H1 (cell line): Measurements from ENCODE around the gene BEST3. TPM values are rescaled to one million over a fixed set of nuclear protein-coding genes. Genes with fewer than 3 reads are reported as not detected.

ENCODE experiments used
- CTCF ChIA-PET: fragments of 300-600 bp; sonication (Branson Sonifier 250); formaldehyde crosslinking; loops from one replicate; lab custom pipeline; 2021; ENCODE audit not compliant: partially characterized antibody; lab: Charles Lee
- POLR2A ChIA-PET: fragments of 300-600 bp; sonication (Branson Sonifier 250); formaldehyde crosslinking; loops from one replicate; lab custom pipeline; 2021; ENCODE audit warnings: inconsistent platforms; ENCODE audit not compliant: partially characterized antibody; lab: Charles Lee
- DNase-seq, 2 experiments: peaks; one replicate each; pipeline versions ENCODE4 v3.0.0 to v3.0.0-alpha.2; 2010 to 2022; ENCODE audit warnings: low spot score in 2 of 2, low read depth in 1 of 2, mixed read lengths in 1 of 2
- FAIRE-seq: peaks from 2 replicates; lab custom pipeline; 2011; peaks lifted over from hg19 to GRCh38; lab: Jason Lieb, UNC
- H2AFZ ChIP-seq: 2 replicates; pipeline ENCODE4 v1.8.1; 2012; ENCODE audit warnings: low read length, inconsistent platforms
- H2AK5ac ChIP-seq: 2 replicates; pipeline ENCODE4 v1.6.1; 2013; ENCODE audit warnings: low read depth, low read length
- H2BK120ac ChIP-seq: replicated peaks from 2 replicates; pipeline ENCODE3; 2013; ENCODE audit warnings: low read depth, low read length, inconsistent platforms
- H2BK12ac ChIP-seq: 2 replicates; pipeline ENCODE4 v1.6.1; 2013; ENCODE audit warnings: low read depth, low read length
- H2BK15ac ChIP-seq: 2 replicates; pipeline ENCODE4 v1.6.1; 2013; ENCODE audit warnings: low read length
- H2BK20ac ChIP-seq: 2 replicates; pipeline ENCODE4 v1.6.1; 2013; ENCODE audit warnings: low read length
- H2BK5ac ChIP-seq: 2 replicates; pipeline ENCODE4 v1.6.1; 2013; ENCODE audit warnings: low read depth, low read length
- H3K14ac ChIP-seq: 2 replicates; pipeline ENCODE4 v1.6.1; 2013; ENCODE audit warnings: inconsistent platforms; ENCODE audit not compliant: insufficient read length
- H3K18ac ChIP-seq: 2 replicates; pipeline ENCODE4 v1.6.1; 2013; ENCODE audit warnings: low read length; ENCODE audit errors: extremely low read depth
- H3K23ac ChIP-seq: 2 replicates; pipeline ENCODE4 v1.6.1; 2013; ENCODE audit warnings: inconsistent platforms; ENCODE audit not compliant: insufficient read length
- H3K23me2 ChIP-seq: 2 replicates; pipeline ENCODE4 v1.6.1; 2013; ENCODE audit warnings: low read depth, low read length
- H3K27ac ChIP-seq: 2 replicates; pipeline ENCODE4 v1.6.1; 2011; ENCODE audit warnings: low read depth, low read length, inconsistent platforms
- H3K27me3 ChIP-seq, 4 experiments: replicated peaks in 1 of 4; 1 replicate in 1 of 4; 2 replicates in 3 of 4; pipeline versions ENCODE4 v1.6.1 to v1.8.1; 2011 to 2013; ENCODE audit warnings: low read length in 3 of 4, mild to moderate bottlenecking in 3 of 4, inconsistent platforms in 2 of 4, mixed read lengths in 2 of 4, moderate library complexity in 1 of 4; ENCODE audit not compliant: control insufficient read depth in 3 of 4, insufficient read depth in 3 of 4; ENCODE audit errors: extremely low read depth in 1 of 4
- H3K36me3 ChIP-seq, 4 experiments: 2 replicates each; pipeline versions ENCODE4 v1.6.1 to v1.8.1; 2011 to 2013; ENCODE audit warnings: mild to moderate bottlenecking in 4 of 4, low read length in 3 of 4, moderate library complexity in 2 of 4, control low read depth in 1 of 4, inconsistent platforms in 1 of 4; ENCODE audit not compliant: insufficient read depth in 4 of 4, control insufficient read depth in 2 of 4
- H3K4ac ChIP-seq: replicated peaks from 2 replicates; pipeline ENCODE3; 2013; ENCODE audit warnings: low read length, low read depth, mixed read lengths, inconsistent platforms; ENCODE audit not compliant: insufficient read length
- H3K4me1 ChIP-seq, 4 experiments: replicated peaks in 1 of 4; 1 replicate in 1 of 4; 2 replicates in 3 of 4; pipeline versions ENCODE4 v1.6.1 to v1.8.1; 2011 to 2013; ENCODE audit warnings: low read length in 3 of 4, inconsistent platforms in 2 of 4, mixed read lengths in 1 of 4; ENCODE audit not compliant: insufficient read depth in 4 of 4, control insufficient read depth in 3 of 4
- H3K4me2 ChIP-seq, 2 experiments: 2 replicates each; pipeline versions ENCODE4 v1.6.1 to v1.8.1; 2011 to 2013; ENCODE audit warnings: low read depth in 2 of 2, low read length in 2 of 2, control low read depth in 1 of 2, inconsistent platforms in 1 of 2, mild to moderate bottlenecking in 1 of 2; ENCODE audit not compliant: insufficient read depth in 1 of 2
- H3K4me3 ChIP-seq, 4 experiments: fragments of 200-600, 300-600 bp in 1 of 4; sonication (generic), shearing (Covaris generic), sonication (Bioruptor Twin) in 1 of 4; 2 replicates each; pipeline versions ENCODE4 v1.5.1 to v1.8.1; 2011 to 2016; ENCODE audit warnings: low read length in 4 of 4, low read depth in 3 of 4, control low read depth in 2 of 4, inconsistent platforms in 2 of 4, mild to moderate bottlenecking in 2 of 4, mixed read lengths in 1 of 4, moderate library complexity in 1 of 4; ENCODE audit not compliant: insufficient read depth in 2 of 4; ENCODE audit errors: extremely low read depth in 1 of 4
- H3K56ac ChIP-seq: replicated peaks from 2 replicates; pipeline ENCODE3; 2013; ENCODE audit warnings: low read depth, mild to moderate bottlenecking, mixed read lengths, low read length, inconsistent platforms; ENCODE audit not compliant: insufficient read length
- H3K79me1 ChIP-seq: 2 replicates; pipeline ENCODE4 v1.6.1; 2013; ENCODE audit warnings: low read depth, low read length, control low read depth
- H3K79me2 ChIP-seq, 2 experiments: 2 replicates each; pipeline versions ENCODE4 v1.6.1 to v1.8.1; 2012 to 2013; ENCODE audit warnings: low read length in 2 of 2, mild to moderate bottlenecking in 2 of 2, inconsistent platforms in 1 of 2; ENCODE audit not compliant: insufficient read depth in 2 of 2, control insufficient read depth in 1 of 2
- H3K9ac ChIP-seq, 4 experiments: replicated peaks in 1 of 4; 1 replicate in 1 of 4; 2 replicates in 3 of 4; pipeline versions ENCODE4 v1.6.1 to v1.8.1; 2011 to 2013; ENCODE audit warnings: low read depth in 3 of 4, low read length in 3 of 4, control low read depth in 2 of 4, mild to moderate bottlenecking in 2 of 4, moderate library complexity in 2 of 4, inconsistent platforms in 1 of 4; ENCODE audit errors: extremely low read depth in 1 of 4
- H3K9me3 ChIP-seq, 2 experiments: 2 replicates each; pipeline versions ENCODE4 v1.6.1 to v1.8.1; 2012 to 2013; ENCODE audit warnings: mild to moderate bottlenecking in 2 of 2, moderate library complexity in 2 of 2, control low read depth in 1 of 2, inconsistent platforms in 1 of 2, low read depth in 1 of 2, low read length in 1 of 2, mixed read lengths in 1 of 2; ENCODE audit not compliant: insufficient read depth in 2 of 2
- H4K20me1 ChIP-seq, 2 experiments: replicated peaks in 1 of 2; 2 replicates each; pipeline versions ENCODE3 to v1.8.1; 2011 to 2013; ENCODE audit warnings: inconsistent platforms in 2 of 2, low read length in 2 of 2, mild to moderate bottlenecking in 1 of 2; ENCODE audit not compliant: insufficient read depth in 2 of 2, control insufficient read depth in 1 of 2
- H4K5ac ChIP-seq: 2 replicates; pipeline ENCODE4 v1.6.1; 2013; ENCODE audit warnings: low read length, low read depth, mixed read lengths, inconsistent platforms; ENCODE audit not compliant: insufficient read length
- H4K8ac ChIP-seq: 2 replicates; pipeline ENCODE4 v1.8.0; 2013; ENCODE audit warnings: mild to moderate bottlenecking, moderate library complexity, low read length, inconsistent platforms; ENCODE audit not compliant: insufficient read depth; ENCODE audit errors: extremely low read depth
- H4K91ac ChIP-seq: replicated peaks from 2 replicates; pipeline ENCODE3; 2013; ENCODE audit warnings: low read length, mixed read lengths, inconsistent platforms; ENCODE audit not compliant: insufficient read length
- BACH1 ChIP-seq: IDR thresholded peaks from 2 replicates; pipeline ENCODE4 v1.6.1; 2012; ENCODE audit warnings: low read length, improper control_type of control experiment
- CBX5 ChIP-seq: fragments of 300-800, 300-1000 bp; sonication (generic); IDR thresholded peaks from 2 replicates; pipeline ENCODE4 v1.7.1; 2016; ENCODE audit warnings: antibody characterized with exemption, low read length, low read depth
- CBX8 ChIP-seq: fragments of 300-800, 300-1000 bp; sonication (generic); IDR thresholded peaks from 2 replicates; pipeline ENCODE4 v1.7.1; 2016; ENCODE audit warnings: low read depth, low read length, borderline replicate concordance
- KDM1A ChIP-seq: fragments of 200-600, 300-600 bp; sonication (generic); IDR thresholded peaks from 2 replicates; pipeline ENCODE4 v1.7.1; 2016; ENCODE audit warnings: mild to moderate bottlenecking, low read length, borderline replicate concordance
- MAX ChIP-seq: IDR thresholded peaks from 2 replicates; pipeline ENCODE4 v1.6.1; 2012; ENCODE audit warnings: inconsistent platforms
- POLR2A ChIP-seq, 2 experiments: IDR thresholded peaks; 1 replicate in 1 of 2; 2 replicates in 1 of 2; pipeline ENCODE4 v1.6.1; 2011; ENCODE audit warnings: low read depth in 2 of 2, low read length in 2 of 2, mild to moderate bottlenecking in 2 of 2; ENCODE audit errors: control extremely low read depth in 1 of 2
- SP1 ChIP-seq: IDR thresholded peaks from 2 replicates; pipeline ENCODE4 v1.6.1; 2011; ENCODE audit warnings: low read depth, low read length
- TBP ChIP-seq: IDR thresholded peaks from 2 replicates; pipeline ENCODE4 v1.6.1; 2011; ENCODE audit warnings: low read depth, low read length, improper control_type of control experiment
- TCF12 ChIP-seq: IDR thresholded peaks from 2 replicates; pipeline ENCODE4 v1.6.1; 2011; ENCODE audit warnings: low read depth, mild to moderate bottlenecking, low read length
- TEAD4 ChIP-seq: IDR thresholded peaks from 2 replicates; pipeline ENCODE4 v1.6.1; 2012; ENCODE audit warnings: low read depth, low read length, inconsistent platforms, mixed read lengths
- USF2 ChIP-seq: IDR thresholded peaks from 2 replicates; pipeline ENCODE4 v1.6.1; 2011; ENCODE audit warnings: low read length, improper control_type of control experiment
- YY1 ChIP-seq: IDR thresholded peaks from 2 replicates; pipeline ENCODE4 v1.6.1; 2011; ENCODE audit warnings: low read depth, mild to moderate bottlenecking, low read length
- ZNF274 ChIP-seq: IDR thresholded peaks from 2 replicates; pipeline ENCODE4 v1.7.0; 2012; ENCODE audit warnings: low read length, borderline replicate concordance; ENCODE audit errors: extremely low read depth
- polyA plus RNA-seq, 7 experiments: library from polyadenylated mRNA; depleted of rRNA in 3 of 7; stranded (reverse) in 5 of 7; unstranded in 2 of 7; fragments of >200 nt in 5 of 7; fragments of 200-250 nt in 2 of 7; gene quantifications; 1 replicate in 5 of 7; 2 replicates in 1 of 7; 4 replicates in 1 of 7; pipeline versions ENCODE4 v1.2.1 to v1.2.3, GENCODE V29; 2011 to 2013; ENCODE audit warnings: missing spikeins in 2 of 7, mixed read lengths in 2 of 7
- total RNA-seq: library from RNA; stranded (reverse); fragmentation: NEBNext Ultra II Directional; extraction: Animal tissue kit (Norgen Biotek cat#: 25700); gene quantifications from 2 replicates; pipeline ENCODE4 v1.2.1, GENCODE V29; 2021

The BEST3 gene
- total and polyA plus RNA-seq, 2 of the 8 experiments (the other 6 are each of a cell fraction or from before 2014, with no cell fraction given), result 0.17 TPM; not detected in 1

- Histone ChIP-seq H3K18ac (no peak overlapping the region), H3K4me1 (no peaks in the 10 kb centered on the region), H3K56ac (no peak overlapping the region), H2BK12ac (no peak overlapping the region), H3K27me3 (no peaks in the 10 kb centered on the region), H3K4ac (no peak overlapping the region), H2BK15ac (no peak overlapping the region), H2BK120ac (no peak overlapping the region), H4K91ac (no peak overlapping the region), H3K79me2 (no peaks in the 10 kb centered on the region), H4K8ac (no peak overlapping the region), H3K14ac (no peak overlapping the region), H4K20me1 (no peaks in the 10 kb centered on the region), H3K4me3 (no peak overlapping the region), H3K9ac (no peak overlapping the region), H4K5ac (no peak overlapping the region), H3K23ac (no peak overlapping the region), H3K23me2 (no peaks in the 10 kb centered on the region), H3K79me1 (no peaks in the 10 kb centered on the region), H3K27ac (no peak overlapping the region), H2AK5ac (no peak overlapping the region), H2BK5ac (no peak overlapping the region), H3K9me3 (no peaks in the 10 kb centered on the region), H2BK20ac (no peak overlapping the region), H2AFZ (no peak overlapping the region), H3K4me2 (no peak overlapping the region), H3K36me3 (no peaks in the 10 kb centered on the region)
- ChIA-PET CTCF (interaction anchor here (0.6 kb wide), 2 partner anchors 18 to 47 kb away, joined by 3 read pairs; no protein-coding TSS in a partner anchor), POLR2A (interaction anchor here (0.6 kb wide), 1 partner anchor 839 kb away, joined by 3 read pairs; no protein-coding TSS in a partner anchor)
- FAIRE-seq (no peak), DNase-seq (no peak)
- no peak for TF ChIP-seq POLR2A (IDR thresholded peaks at IDR 0.05; ENCODE audit: control extremely low read depth in 1 of 2, low read depth in 2 of 2, low read length in 2 of 2)
- no peak for TF ChIP-seq YY1
- no peak for TF ChIP-seq MAX
- TF ChIP-seq CBX8, result no peak
- TF ChIP-seq USF2, result no peak
- no peak for TF ChIP-seq CBX5
- no peak for TF ChIP-seq TCF12
- no peak for TF ChIP-seq SP1
- no peak for TF ChIP-seq TEAD4
- no peak for TF ChIP-seq BACH1
- TF ChIP-seq KDM1A, result no peak
- TF ChIP-seq ZNF274, result no peak
- no peak for TF ChIP-seq TBP
Measured at GRCh38 chr12:69613351-69613750, 85.8 kb downstream of the BEST3 start.
